Raji (cell line): ENCODE data around the gene SCNN1A.

Experiments used
- POLR2A ChIP-seq: IDR thresholded peaks from 2 replicates; pipeline ENCODE4 v1.6.1; 2011; ENCODE audit warnings: low read depth, low read length, control low read depth; ENCODE audit not compliant: insufficient read depth

SCNN1A gene

GRCh38 chr12:6313326-6313940, 61.9 kb downstream of the SCNN1A start:
- TF ChIP-seq POLR2A = no peak

- TF ChIP-seq POLR2A = no peak
These were observed 62.6 kb downstream of the SCNN1A start for GRCh38 chr12:6312529-6313325.

GRCh38 chr12:6311822-6312528, 63.4 kb downstream of the SCNN1A start:
- TF ChIP-seq POLR2A = no peak

- no peak for TF ChIP-seq POLR2A
These were observed 64.4 kb downstream of the SCNN1A start for GRCh38 chr12:6310771-6311610.

GRCh38 chr12:6307529-6307928, 67.8 kb downstream of the SCNN1A start:
- TF ChIP-seq POLR2A = no peak

- no peak for TF ChIP-seq POLR2A
These were observed 68.7 kb downstream of the SCNN1A start for GRCh38 chr12:6306599-6307220.

- no peak for TF ChIP-seq POLR2A
These were observed 69.2 kb downstream of the SCNN1A start for GRCh38 chr12:6306151-6306550.

GRCh38 chr12:6303071-6303470, 72.3 kb downstream of the SCNN1A start:
- TF ChIP-seq POLR2A = no peak

GRCh38 chr12:6302621-6303020, 72.7 kb downstream of the SCNN1A start:
- TF ChIP-seq POLR2A = no peak

GRCh38 chr12:6301721-6302120, 73.6 kb downstream of the SCNN1A start:
- no peak for TF ChIP-seq POLR2A

- no peak for TF ChIP-seq POLR2A
These were observed 78.2 kb downstream of the SCNN1A start for GRCh38 chr12:6297170-6297569.
